ENCODE measurements around the gene MRPS25.
A peak's percentile ranks its signal among the peaks of the same experiment; 100 is the strongest.

Gene MRPS25

DNA sequence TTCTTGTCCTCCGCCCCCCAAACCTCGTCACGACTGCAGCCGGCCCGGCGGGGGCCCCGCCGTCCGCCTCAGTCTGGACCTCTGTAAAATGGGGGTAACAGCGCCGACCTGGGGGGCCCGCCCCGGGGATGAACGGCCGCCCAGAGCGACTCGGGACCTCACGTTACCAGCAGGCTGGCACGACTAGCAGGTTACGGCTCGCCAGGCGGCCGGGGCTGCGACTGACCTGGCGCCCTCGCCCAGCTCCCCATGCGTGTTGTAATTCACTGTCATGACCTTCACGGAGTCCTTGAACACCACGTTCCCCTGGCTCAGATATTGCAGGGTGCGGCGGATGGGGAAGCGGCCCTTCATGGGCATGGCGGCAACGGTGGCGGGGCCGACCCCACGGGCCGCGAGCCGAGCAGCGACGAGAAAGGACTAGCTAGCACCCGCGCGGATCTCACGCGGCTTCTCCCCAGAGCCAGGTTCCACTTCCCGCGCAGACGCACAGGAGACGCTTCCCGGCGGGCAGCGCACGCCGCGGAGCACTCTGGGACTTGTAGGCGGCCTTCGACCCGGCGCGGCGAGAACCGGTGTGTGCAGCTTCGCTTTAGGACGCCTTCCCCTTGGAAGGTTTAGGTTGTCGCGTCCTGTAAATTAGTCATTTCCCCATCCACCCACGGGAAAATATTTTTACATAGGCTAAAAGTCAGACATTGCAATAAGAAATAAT is at the start of gene MRPS25:
TSS of gene MRPS25 (minus strand) at position 481 of the 715 bp plus-strand sequence. CDS start at position 360, 121 bp downstream.
- peak; percentile 94 for DNase-seq

DNA sequence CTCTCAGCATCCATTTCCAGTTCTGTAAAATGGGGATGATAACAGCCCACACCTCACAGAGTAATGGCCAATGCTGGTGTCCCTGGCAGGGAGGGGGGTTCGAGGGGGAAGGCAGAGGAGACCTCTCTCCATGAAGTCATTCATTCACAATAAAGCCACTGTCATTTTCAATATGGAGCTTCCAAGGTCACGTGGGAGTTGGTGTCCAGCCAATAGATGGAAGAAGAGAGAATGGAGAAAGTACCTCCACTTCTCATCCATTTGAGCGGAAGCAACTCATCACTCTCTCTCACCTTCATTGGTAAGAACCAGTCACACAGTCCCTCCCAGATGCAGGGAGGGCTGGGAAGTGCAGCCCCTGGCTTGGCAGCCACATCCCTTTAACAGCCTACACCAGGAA is 48.8 kb upstream of the MRPS25 start:
- no peak for DNase-seq

- DNase-seq, result no peak
These were observed 48.4 kb upstream of the MRPS25 start for GRCh38 chr3:15113471-15113870.

DNA sequence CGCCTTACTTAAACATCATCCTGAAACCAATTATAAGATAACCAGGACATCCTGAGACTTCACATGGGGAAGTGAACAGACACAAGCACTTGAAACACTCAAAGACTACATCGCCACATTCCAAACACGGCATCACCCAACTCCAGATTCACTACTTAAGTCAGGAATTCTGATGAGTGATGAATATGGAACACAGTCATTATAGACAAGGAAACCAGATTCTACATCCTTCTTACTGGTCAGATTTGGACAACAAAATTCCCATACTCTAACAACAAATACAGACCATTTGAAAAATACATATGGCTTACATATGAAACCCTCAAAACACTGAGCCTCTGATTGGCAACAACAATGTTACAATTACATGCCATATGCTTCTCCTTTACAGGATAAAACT is 46.9 kb upstream of the MRPS25 start:
- DNase-seq, result no peak

DNA sequence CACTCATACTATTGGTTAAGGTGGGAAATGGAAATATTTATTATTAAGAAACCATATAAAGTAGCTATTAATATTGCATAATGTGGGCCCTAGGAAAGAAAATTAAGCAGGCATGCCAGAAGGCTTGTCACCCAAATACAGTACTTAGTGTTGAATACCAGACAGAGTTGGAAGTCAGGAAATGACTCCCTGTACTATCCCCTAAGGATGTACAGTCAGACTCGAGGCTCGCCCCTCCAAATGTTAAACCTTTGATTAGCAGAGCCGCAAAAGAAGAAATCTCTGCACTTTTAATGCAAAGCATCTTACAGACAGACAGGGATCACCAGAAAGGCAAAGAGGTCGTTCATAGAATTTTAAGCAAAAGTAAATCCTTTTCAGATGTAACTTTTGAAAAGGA is 45.1 kb upstream of the MRPS25 start:
- DNase-seq, result no peak

DNA sequence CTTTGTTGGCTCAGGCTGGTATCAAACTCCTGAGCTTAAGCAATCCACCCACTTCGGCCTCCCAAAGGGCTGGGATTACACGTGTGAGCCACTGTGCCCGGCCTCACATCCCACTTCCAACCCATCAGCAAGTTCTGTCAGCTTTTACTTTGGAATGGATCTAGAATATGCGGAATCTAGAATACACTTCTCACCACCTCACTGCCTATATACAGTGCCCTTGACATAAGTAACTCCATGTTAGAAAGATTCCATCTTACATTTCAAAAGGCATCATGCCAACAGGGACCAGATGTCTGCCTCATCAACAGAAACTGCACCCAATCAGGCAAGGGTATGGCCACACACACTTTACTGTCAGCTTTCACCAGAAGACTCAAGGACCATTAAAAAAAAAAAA is 43.8 kb upstream of the MRPS25 start:
- DNase-seq, result no peak

DNA sequence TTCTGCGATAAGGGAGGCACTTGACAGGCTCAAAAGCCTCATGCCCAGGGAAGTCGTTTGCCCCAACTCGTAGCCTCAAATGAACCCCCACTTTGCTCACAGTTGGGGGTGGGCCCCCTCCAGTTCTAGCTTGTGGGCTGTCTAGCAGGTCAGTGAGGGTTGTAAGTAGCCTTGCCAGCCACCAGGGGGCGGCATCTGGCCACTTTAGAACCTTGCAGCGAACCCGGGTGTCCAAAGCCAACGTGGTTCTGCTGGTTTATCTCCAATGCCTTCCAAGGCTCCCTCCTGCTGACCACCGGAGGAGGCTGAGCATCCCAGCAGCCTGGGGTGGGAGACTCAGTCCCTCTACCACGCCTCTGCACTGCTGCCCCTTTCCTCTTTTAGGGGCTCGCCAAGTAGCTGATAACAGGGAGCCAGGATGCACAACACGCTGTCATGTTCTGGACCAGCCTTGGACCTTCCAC is 43.0 kb upstream of the MRPS25 start:
- DNase-seq, result peak; percentile 83

GRCh38 chr3:15107075-15107947 is 42.2 kb upstream of the MRPS25 start:
- DNase-seq, result no peak

DNA sequence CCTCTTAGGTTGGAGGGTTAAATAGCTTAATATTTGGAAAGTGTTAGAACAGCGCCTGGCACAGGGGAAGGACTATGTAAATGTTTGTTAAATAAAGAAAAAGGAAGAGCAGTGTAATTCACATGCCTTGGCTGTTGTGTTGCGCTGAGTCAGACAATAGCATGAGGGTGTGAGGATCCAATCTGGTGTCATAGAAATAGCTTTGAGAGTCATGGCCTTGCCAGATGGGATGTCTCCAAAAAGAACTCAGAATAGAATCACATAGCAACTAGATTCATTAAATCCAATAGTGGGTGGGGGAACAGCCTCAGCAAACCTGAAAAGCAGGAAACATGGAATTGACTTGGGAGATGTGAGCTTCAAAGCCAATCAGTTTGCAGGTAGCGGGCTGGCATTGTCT is 37.7 kb upstream of the MRPS25 start:
- DNase-seq, result no peak

- no peak for DNase-seq
These were observed 37.1 kb upstream of the MRPS25 start for GRCh38 chr3:15102256-15102655.

DNA sequence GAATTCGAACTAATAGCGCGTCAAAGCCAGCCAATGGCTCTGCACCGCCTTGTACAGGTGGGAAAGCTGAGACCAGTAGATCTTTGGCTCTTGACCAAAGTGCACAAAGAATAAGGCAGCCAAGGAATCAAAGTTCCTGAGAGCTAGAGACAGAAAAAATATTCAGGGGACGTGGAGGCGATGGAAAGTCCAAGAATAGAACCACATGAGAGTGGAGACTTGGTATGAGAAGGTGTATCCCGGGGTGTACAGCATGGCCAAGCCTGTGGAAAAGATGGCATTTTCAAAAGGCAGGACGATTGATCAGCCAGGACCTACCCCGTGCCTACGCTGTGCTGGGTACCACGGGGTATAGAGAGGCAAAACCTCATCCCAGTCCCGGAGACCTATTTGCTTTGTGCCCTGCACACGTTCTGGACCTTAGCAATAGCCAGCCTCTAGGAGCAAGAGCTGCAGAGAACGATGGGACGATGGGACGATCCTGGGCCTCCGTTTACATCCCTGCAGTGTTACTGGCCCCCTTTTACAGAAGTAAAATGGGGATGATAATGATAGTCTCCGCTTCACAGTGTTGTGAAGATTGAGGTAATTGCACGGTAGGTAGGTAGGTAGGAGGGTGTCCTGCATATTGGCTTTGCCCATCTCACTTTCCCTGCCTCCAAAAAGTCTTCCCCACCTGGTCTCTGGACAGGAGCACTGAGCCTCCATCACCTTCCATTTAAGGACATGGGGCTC is 34.4 kb upstream of the MRPS25 start:
- DNase-seq, result peak; percentile 17

- DNase-seq, result peak; percentile 97
These were observed 33.6 kb upstream of the MRPS25 start, which contains the start of gene RBSN for GRCh38 chr3:15098503-15099363. Gene RBSN, minus strand, starts transcription at chr3:15099148. Its CDS starts 3,028 bp downstream, at chr3:15096120.

- DNase-seq, result peak; percentile 24
These were observed 32.8 kb upstream of the MRPS25 start for GRCh38 chr3:15097891-15098290.

DNA sequence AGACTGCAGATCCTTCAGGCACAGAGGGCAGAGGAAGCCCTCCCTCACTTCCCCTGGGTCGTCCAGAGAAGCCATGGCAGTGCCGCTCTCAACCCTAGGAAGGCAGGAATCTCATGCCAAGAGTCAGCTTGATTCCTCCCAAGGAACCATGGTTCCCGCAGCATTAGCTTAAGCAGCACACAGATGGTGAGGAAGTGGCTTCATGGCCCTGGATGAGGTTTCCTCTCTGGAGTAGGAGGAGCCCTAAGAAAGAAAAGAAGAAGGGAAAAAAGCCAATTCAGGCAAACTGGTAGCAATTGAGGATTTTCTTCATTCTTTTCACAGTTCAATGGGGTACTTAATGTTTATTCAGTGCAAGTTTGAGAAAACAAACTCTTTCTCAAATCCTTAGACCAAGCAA is 30.9 kb upstream of the MRPS25 start:
- DNase-seq, result no peak

- DNase-seq, result no peak
These were observed 29.2 kb upstream of the MRPS25 start for GRCh38 chr3:15094187-15094875.

DNA sequence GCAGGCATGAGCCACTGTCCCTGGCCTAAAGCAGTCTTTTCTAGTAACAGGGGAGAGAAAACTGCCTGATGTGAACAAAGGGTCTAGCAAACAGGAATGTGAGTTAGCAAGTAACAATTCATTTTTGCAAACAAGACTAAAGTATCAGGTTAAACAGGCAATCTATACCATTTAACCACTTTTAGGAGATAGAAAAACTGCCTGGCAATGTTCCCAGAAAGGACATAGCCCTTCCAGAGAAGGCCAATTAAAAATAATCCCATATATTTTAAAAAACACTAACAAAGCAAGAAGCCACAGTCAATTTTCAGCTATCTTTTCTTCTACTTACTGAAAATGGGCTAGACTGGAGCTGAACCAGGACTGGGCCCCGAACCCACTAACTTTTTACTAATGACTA is 27.6 kb upstream of the MRPS25 start:
- no peak for DNase-seq

DNA sequence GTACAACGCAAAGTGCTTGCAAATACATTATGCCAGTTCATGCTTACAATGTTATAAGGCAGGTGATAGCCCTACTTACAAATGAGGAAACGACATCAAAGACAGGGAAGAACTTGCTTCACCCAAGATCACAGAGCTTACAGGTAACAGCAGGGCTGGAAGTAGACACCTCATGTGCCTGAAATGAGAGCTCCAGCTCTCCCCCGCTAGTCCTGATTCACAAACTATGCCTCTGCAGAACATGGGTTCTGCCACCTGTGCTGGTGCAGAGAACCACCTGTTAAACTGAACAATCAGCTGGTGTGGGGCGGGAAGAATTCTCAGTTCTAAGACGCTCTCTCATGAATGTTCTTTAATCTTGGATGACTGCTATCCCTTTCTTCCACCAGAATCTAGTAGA is 26.5 kb upstream of the MRPS25 start:
- DNase-seq, result no peak

GRCh38 chr3:15089201-15089600 is 24.1 kb upstream of the MRPS25 start:
- no peak for DNase-seq

DNA sequence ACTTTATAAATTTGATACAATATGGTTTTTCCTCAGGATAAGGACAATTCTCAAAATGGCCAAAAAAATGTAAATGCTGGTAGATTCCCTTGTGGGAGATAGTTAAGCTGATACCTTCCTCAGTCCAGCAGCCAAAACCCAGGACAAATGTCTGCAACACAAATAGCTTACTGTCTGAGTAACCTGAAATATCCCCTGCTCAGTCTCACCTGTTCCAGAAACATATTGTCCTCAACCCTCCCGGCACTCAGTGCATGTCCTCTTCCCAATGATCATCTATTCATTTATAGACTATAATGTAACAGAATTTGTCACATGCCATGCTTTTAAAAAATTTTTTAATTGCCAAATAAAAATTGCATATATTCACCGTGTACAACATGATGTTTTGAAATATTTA is 21.6 kb upstream of the MRPS25 start:
- DNase-seq, result no peak

- DNase-seq, result no peak
These were observed 21.1 kb upstream of the MRPS25 start for GRCh38 chr3:15086263-15086662.

DNA sequence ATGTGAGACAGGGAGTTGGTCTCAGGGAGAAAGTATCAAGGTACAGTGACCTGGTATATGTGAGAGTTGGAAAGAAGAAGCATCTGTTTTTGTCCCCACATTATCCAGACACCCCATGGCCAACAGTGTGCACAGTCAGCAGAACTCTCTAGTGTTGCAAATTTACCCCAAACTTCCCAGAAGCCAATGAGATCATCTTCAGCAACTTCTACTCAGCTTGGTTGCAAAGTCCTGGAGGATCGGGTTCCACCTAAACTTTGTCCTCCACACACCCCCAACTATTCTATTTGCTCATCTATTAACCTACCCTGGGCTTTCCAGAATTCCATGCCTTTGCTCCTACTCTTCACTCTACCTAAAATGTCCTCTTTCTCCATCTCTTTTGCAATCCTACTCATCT is 18.1 kb upstream of the MRPS25 start:
- no peak for DNase-seq
